HUES64 (cell line): ENCODE results near the gene SARNP.

Experiments
- H3K27ac ChIP-seq: 2 replicates; pipeline ENCODE4 v1.7.0; 2013; ENCODE audit warnings: low read depth, low read length, inconsistent platforms
- H3K27me3 ChIP-seq: 2 replicates; pipeline ENCODE4 v1.6.1; 2013; ENCODE audit warnings: mild to moderate bottlenecking, low read length; ENCODE audit not compliant: insufficient read depth
- H3K36me3 ChIP-seq: 2 replicates; pipeline ENCODE4 v1.6.1; 2013; ENCODE audit warnings: mild to moderate bottlenecking, low read length; ENCODE audit not compliant: insufficient read depth
- H3K4me1 ChIP-seq: 2 replicates; pipeline ENCODE4 v1.6.1; 2013; ENCODE audit warnings: mild to moderate bottlenecking, low read length, moderate library complexity; ENCODE audit not compliant: insufficient read depth
- H3K4me3 ChIP-seq: 2 replicates; pipeline ENCODE4 v1.5.1; 2013; ENCODE audit warnings: mild to moderate bottlenecking, low read length, moderate library complexity
- H3K9ac ChIP-seq: 2 replicates; pipeline ENCODE4 v1.6.1; 2013; ENCODE audit warnings: mild to moderate bottlenecking, low read depth, low read length
- H3K9me3 ChIP-seq: 2 replicates; pipeline ENCODE4 v1.6.1; 2013; ENCODE audit warnings: low read depth, low read length; ENCODE audit not compliant: insufficient read depth
- WGBS: fragments of 150-250, 120-280 bp; methylation state at CpG from one replicate; pipeline ENCODE4 v1.1.7; 2013; ENCODE audit warnings: missing lambda C conversion rate; 5-methylcytosine and 5-hydroxymethylcytosine counted together

Gene SARNP

GRCh38 chr12:55849616-55850343 lies 32.3 kb upstream of the SARNP start:
- WGBS, result 89% methylated on average over 7 of the region's 7 CpGs
- Histone ChIP-seq H3K9ac (no peak overlapping the region), H3K9me3 (no peaks in the 10 kb centered on the region), H3K27ac (no peak overlapping the region), H3K4me1 (peaks cover 23% of the 10 kb centered on the region; the same call in 1 of the 2 replicates), H3K27me3 (no peaks in the 10 kb centered on the region), H3K36me3 (no peaks in the 10 kb centered on the region), H3K4me3 (no peak overlapping the region)

GRCh38 chr12:55847603-55848291 lies 30.2 kb upstream of the SARNP start:
- no peaks in the 10 kb centered on the region for H3K9me3 ChIP-seq
- H3K4me1 ChIP-seq, result peaks cover 27% of the 10 kb centered on the region
- no peak overlapping the region for H3K4me3 ChIP-seq
- 79% methylated on average over 4 of the region's 6 CpGs for WGBS
- H3K27me3 ChIP-seq, result no peaks in the 10 kb centered on the region
- no peak overlapping the region for H3K27ac ChIP-seq
- no peaks in the 10 kb centered on the region for H3K36me3 ChIP-seq
- no peak overlapping the region for H3K9ac ChIP-seq

GRCh38 chr12:55847033-55847432 lies 29.5 kb upstream of the SARNP start:
- Histone ChIP-seq H3K9ac (no peak overlapping the region), H3K27me3 (no peaks in the 10 kb centered on the region), H3K9me3 (no peaks in the 10 kb centered on the region), H3K4me1 (peaks cover 33% of the 10 kb centered on the region), H3K36me3 (no peaks in the 10 kb centered on the region), H3K4me3 (no peak overlapping the region), H3K27ac (no peak overlapping the region)
- WGBS, result 90% methylated on average over 2 of the region's 3 CpGs

- Histone ChIP-seq H3K27me3 (no peaks in the 10 kb centered on the region), H3K4me1 (peaks cover 30% of the 10 kb centered on the region), H3K36me3 (no peaks in the 10 kb centered on the region), H3K4me3 (no peak overlapping the region), H3K9ac (no peak overlapping the region), H3K27ac (no peak overlapping the region), H3K9me3 (no peaks in the 10 kb centered on the region)
- WGBS, result 86% methylated on average over 7 of the region's 7 CpGs
Measured at GRCh38 chr12:55845785-55846496, 28.4 kb upstream of the SARNP start.

- Histone ChIP-seq H3K27ac (no peak overlapping the region), H3K9ac (no peak overlapping the region), H3K9me3 (no peaks in the 10 kb centered on the region), H3K4me1 (peaks cover 24% of the 10 kb centered on the region), H3K27me3 (no peaks in the 10 kb centered on the region), H3K36me3 (no peaks in the 10 kb centered on the region), H3K4me3 (no peak overlapping the region)
- 93% methylated on average over 3 of the region's 5 CpGs for WGBS
Measured at GRCh38 chr12:55845361-55845760, 27.8 kb upstream of the SARNP start.

- Histone ChIP-seq H3K9me3 (no peaks in the 10 kb centered on the region), H3K4me1 (peaks cover 20% of the 10 kb centered on the region), H3K36me3 (no peaks in the 10 kb centered on the region), H3K9ac (no peak overlapping the region), H3K27me3 (no peaks in the 10 kb centered on the region), H3K4me3 (no peak overlapping the region), H3K27ac (no peak overlapping the region)
- WGBS, result 88% methylated on average over 1 of the region's 4 CpGs
Measured at GRCh38 chr12:55844961-55845360, 27.4 kb upstream of the SARNP start.

- Histone ChIP-seq H3K9ac (no peak overlapping the region), H3K27me3 (no peaks in the 10 kb centered on the region), H3K4me1 (peaks cover 19% of the 10 kb centered on the region), H3K27ac (no peak overlapping the region), H3K4me3 (no peak overlapping the region), H3K36me3 (no peaks in the 10 kb centered on the region), H3K9me3 (no peaks in the 10 kb centered on the region)
- 90% methylated on average over 4 of the region's 4 CpGs for WGBS
Measured at GRCh38 chr12:55843431-55843830, 25.9 kb upstream of the SARNP start.

GRCh38 chr12:55842681-55843429 lies 25.3 kb upstream of the SARNP start, which contains the start of gene MMP19:
MMP19 (minus strand) TSS chr12:55842936; CDS start chr12:55842830, 106 bp downstream.
- Histone ChIP-seq H3K4me3 (peak within 1 kb of the TSS; percentile 42), H3K9me3 (no peaks in the 10 kb centered on the region), H3K27ac (peak within 1 kb of the TSS; percentile 32), H3K27me3 (no peaks in the 10 kb centered on the region), H3K9ac (peak within 1 kb of the TSS; percentile 3; the same call in 1 of the 2 replicates), H3K4me1 (peaks cover 19% of the 10 kb centered on the region), H3K36me3 (no peaks in the 10 kb centered on the region)
- WGBS, result 54% methylated on average over 10 of the region's 10 CpGs

- Histone ChIP-seq H3K36me3 (no peaks in the 10 kb centered on the region), H3K27me3 (no peaks in the 10 kb centered on the region), H3K9me3 (no peaks in the 10 kb centered on the region), H3K27ac (no peak overlapping the region), H3K9ac (no peak overlapping the region), H3K4me1 (peaks cover 10% of the 10 kb centered on the region), H3K4me3 (no peak overlapping the region)
- 94% methylated on average over 11 of the region's 11 CpGs for WGBS
Measured at GRCh38 chr12:55840581-55841351, 23.2 kb upstream of the SARNP start.

GRCh38 chr12:55839345-55840140 lies 22.0 kb upstream of the SARNP start:
- no peak overlapping the region for H3K9ac ChIP-seq
- H3K4me3 ChIP-seq, result no peak overlapping the region
- H3K27me3 ChIP-seq, result no peaks in the 10 kb centered on the region
- H3K27ac ChIP-seq, result no peak overlapping the region
- WGBS, result 87% methylated on average over 11 of the region's 11 CpGs
- H3K4me1 ChIP-seq, result peaks cover 10% of the 10 kb centered on the region
- no peaks in the 10 kb centered on the region for H3K9me3 ChIP-seq
- H3K36me3 ChIP-seq, result no peaks in the 10 kb centered on the region
